PFSK-1 (cell line): ENCODE results near the gene KRT6C.

ENCODE experiments used
- FOXP2 ChIP-seq: optimal IDR thresholded peaks from 2 replicates; pipeline ENCODE3; 2011; ENCODE audit warnings: borderline replicate concordance, control low read depth, inconsistent platforms; ENCODE audit not compliant: insufficient read depth; ENCODE audit errors: extremely low read length, extremely low read depth
- POLR2AphosphoS5 ChIP-seq: IDR thresholded peaks from 2 replicates; pipeline ENCODE4 v1.6.1; 2012; ENCODE audit warnings: low read depth, mild to moderate bottlenecking, control low read depth, low read length, moderate library complexity
- SIN3A ChIP-seq: IDR thresholded peaks from 2 replicates; pipeline ENCODE4 v1.6.1; 2012; ENCODE audit warnings: mild to moderate bottlenecking, low read length, moderate library complexity, borderline replicate concordance; ENCODE audit not compliant: insufficient read depth
- TAF1 ChIP-seq: IDR thresholded peaks from 2 replicates; pipeline ENCODE4 v1.6.1; 2012; ENCODE audit warnings: low read length, control low read depth, borderline replicate concordance; ENCODE audit not compliant: insufficient read depth
- TF ChIP-seq, protein P1 (sequence below), 2 experiments: IDR thresholded peaks; 2 replicates each; pipeline versions ENCODE4 v1.6.1 to v1.8.0; 2011 to 2012; ENCODE audit warnings: low read depth in 2 of 2, low read length in 2 of 2, control low read depth in 1 of 2, inconsistent platforms in 1 of 2, mild to moderate bottlenecking in 1 of 2, moderate library complexity in 1 of 2; ENCODE audit not compliant: insufficient read depth in 1 of 2

The KRT6C gene

GRCh38 chr12:52443966-52444365, 29.6 kb downstream of the KRT6C start:
- TF ChIP-seq SIN3A (no peak), TAF1 (no peak)

DNA sequence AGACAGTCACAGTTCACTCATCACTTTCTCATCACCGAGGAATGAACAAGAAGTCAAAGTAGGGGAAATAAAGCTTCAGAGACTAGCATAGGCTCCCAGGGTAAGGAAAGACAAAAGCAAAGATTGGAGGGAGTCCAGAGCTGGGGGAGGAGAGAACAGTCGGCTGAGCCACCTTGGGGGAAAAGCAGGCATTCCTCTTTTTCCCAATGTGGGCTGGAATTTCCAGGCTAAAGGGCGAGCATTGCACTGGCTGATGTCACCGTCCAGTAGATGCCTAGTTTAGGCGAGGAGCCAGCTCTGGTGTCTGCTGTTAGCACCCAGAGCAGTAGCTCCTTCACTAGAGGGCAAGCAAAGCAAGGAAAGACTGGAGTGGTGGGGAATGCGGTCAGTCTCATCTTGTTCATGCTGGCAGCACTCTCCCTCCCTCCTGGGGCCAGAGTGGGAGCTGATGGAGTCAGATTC, 31.0 kb downstream of the KRT6C start:
- TF ChIP-seq SIN3A (no peak), FOXP2 (no peak), TAF1 (no peak), POLR2AphosphoS5 (no peak)
- TF ChIP-seq, protein P1, sequence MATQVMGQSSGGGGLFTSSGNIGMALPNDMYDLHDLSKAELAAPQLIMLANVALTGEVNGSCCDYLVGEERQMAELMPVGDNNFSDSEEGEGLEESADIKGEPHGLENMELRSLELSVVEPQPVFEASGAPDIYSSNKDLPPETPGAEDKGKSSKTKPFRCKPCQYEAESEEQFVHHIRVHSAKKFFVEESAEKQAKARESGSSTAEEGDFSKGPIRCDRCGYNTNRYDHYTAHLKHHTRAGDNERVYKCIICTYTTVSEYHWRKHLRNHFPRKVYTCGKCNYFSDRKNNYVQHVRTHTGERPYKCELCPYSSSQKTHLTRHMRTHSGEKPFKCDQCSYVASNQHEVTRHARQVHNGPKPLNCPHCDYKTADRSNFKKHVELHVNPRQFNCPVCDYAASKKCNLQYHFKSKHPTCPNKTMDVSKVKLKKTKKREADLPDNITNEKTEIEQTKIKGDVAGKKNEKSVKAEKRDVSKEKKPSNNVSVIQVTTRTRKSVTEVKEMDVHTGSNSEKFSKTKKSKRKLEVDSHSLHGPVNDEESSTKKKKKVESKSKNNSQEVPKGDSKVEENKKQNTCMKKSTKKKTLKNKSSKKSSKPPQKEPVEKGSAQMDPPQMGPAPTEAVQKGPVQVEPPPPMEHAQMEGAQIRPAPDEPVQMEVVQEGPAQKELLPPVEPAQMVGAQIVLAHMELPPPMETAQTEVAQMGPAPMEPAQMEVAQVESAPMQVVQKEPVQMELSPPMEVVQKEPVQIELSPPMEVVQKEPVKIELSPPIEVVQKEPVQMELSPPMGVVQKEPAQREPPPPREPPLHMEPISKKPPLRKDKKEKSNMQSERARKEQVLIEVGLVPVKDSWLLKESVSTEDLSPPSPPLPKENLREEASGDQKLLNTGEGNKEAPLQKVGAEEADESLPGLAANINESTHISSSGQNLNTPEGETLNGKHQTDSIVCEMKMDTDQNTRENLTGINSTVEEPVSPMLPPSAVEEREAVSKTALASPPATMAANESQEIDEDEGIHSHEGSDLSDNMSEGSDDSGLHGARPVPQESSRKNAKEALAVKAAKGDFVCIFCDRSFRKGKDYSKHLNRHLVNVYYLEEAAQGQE (IDR thresholded peaks at IDR 0.05; ENCODE audit: insufficient read depth in 1 of 2, low read depth in 2 of 2, low read length in 2 of 2): no peak

DNA sequence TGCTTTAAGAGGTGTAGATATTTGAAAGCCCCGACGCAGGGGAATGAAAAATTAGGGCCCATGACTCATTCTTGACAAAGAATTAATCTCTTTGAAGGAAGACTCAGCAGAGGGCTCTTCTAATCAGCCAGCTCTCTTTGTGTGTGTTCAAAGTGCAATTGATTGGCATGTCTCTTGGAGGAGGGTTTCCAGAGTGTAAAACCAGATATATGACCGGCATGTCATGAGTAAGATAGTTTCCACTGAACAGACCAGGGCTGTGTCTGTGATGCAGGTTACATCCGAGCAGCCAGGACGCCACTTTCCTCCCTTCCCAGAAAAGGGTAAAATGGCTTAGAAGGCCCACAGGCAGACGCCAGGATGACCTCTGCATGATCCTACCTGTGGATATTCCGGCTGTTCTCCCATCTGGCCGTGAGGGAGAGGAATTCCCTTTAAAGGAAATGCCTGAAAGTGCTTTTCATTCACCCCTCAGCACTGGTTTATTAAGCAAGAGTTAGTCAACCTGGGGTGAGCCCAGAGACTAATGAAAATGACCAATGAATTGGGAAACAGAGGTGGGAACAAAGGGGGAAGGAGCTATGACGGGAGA, 32.2 kb downstream of the KRT6C start:
- TF ChIP-seq FOXP2 (no peak), SIN3A (no peak), TAF1 (no peak), POLR2AphosphoS5 (no peak)
- TF ChIP-seq, protein P1 (IDR thresholded peaks at IDR 0.05; ENCODE audit: insufficient read depth in 1 of 2, low read depth in 2 of 2, low read length in 2 of 2): no peak

- TF ChIP-seq FOXP2: no peak
Observed at GRCh38 chr12:52440821-52441319, 32.7 kb downstream of the KRT6C start.

GRCh38 chr12:52439845-52440244, 33.8 kb downstream of the KRT6C start:
- TF ChIP-seq TAF1: no peak
- TF ChIP-seq FOXP2: no peak
- TF ChIP-seq SIN3A: no peak
- TF ChIP-seq, protein P1 (IDR thresholded peaks at IDR 0.05; ENCODE audit: insufficient read depth in 1 of 2, low read depth in 2 of 2, low read length in 2 of 2): no peak
- no peak for TF ChIP-seq POLR2AphosphoS5

GRCh38 chr12:52439420-52439819, 34.2 kb downstream of the KRT6C start:
- TF ChIP-seq, protein P1 (IDR thresholded peaks at IDR 0.05; ENCODE audit: insufficient read depth in 1 of 2, low read depth in 2 of 2, low read length in 2 of 2): no peak
- TF ChIP-seq SIN3A: no peak
- TF ChIP-seq TAF1: no peak
- TF ChIP-seq FOXP2: no peak
- TF ChIP-seq POLR2AphosphoS5: no peak
